ENCODE results near the gene RPL38. TPM values are rescaled to one million over a fixed set of nuclear protein-coding genes. Genes with fewer than 3 reads are reported as not detected.

Gene RPL38
- total RNA-seq, 1 donor from 2014 or later, result 747 TPM

DNA sequence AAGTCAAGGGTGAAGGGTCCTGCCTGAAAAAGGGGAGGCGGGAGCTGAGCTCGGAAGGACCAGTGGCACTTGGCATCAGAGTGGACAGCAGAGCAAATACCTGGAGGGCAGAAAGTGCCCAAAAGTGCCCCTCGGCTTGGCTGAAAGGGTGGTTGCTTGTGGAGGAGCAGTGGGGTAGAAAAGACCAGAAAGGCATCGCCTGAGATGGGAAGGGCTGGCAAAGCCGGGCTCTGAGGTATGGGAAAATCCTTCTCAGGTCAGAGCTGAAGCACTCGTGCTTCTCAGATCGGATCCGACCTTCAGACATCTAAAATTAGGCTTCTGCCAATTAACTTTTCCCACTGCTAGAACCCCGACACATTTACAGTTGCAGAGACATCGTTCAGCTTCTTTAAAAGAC, 1.5 kb upstream of the RPL38 start:
- ATAC-seq, result no peak
- peak; percentile 6 for DNase-seq (ENCODE audit: missing footprints)
- intact Hi-C loops (cut with DNase I), result no loop called here

DNA sequence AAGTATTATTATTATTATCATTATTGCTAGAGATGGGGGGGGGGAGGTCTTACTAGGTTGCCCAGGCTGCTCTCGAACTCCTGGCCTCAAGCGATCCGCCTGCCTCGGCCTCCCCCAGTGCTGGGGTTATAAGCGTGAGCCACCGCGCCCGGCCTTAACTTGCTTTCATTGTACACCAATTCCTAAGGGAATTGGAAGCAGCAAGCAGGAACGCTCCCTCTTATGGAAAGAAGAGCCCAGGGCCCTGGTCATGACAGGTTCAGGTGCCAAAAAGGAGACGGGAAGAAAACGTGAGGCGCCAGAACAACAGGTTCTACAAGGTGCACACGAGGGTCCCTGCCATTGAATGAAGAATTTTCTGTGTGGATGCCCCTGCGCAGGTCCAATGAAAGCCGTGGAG, 540 bp upstream of the RPL38 start:
- DNase-seq (ENCODE audit: missing footprints) (peak; percentile 73), ATAC-seq (no peak)
- intact Hi-C loops (cut with DNase I), result no loop called here

DNA sequence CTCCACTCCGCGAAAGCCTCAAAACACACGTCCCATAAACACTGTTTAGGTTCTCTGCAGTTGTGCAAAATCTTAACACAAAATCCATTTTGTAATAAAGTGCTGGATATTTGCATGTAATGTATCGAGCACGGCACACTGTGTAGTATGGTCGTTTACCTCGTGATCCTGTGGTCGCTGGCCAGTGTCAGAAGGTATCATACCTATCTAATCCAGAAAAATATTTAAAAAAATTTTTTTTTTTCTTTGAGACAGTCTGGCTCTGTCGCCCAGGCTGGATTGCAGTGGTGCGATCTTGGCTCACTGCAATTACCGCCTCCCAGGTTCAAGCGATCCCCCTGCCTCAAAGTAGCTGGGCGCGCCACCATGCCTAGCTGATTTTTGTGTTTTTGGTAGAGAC, 996 bp downstream of the RPL38 start:
- DNase-seq (ENCODE audit: missing footprints), result no peak
- no peak for ATAC-seq
- intact Hi-C loops (cut with DNase I), result no loop called here

DNA sequence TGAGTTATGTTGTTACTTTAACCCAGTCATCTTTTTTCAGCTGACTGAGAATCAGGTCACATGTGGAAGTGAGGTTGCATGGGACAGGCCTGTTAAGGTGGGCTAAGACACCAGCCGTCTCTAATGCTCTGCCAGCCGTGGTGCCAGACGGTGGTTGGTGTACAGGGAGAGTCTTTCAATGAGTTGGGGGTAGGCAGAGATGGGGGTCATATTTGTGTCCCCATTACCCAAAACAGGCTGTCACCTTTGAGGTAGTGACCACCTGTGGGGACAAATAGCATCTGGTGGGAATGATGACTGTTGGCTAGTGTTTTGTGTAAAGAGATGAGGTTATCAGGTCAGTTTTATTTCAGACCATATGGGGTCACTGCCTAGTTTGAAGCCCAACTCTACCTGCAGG, 1.8 kb downstream of the RPL38 start:
- DNase-seq (ENCODE audit: missing footprints) (no peak), ATAC-seq (no peak)

DNA sequence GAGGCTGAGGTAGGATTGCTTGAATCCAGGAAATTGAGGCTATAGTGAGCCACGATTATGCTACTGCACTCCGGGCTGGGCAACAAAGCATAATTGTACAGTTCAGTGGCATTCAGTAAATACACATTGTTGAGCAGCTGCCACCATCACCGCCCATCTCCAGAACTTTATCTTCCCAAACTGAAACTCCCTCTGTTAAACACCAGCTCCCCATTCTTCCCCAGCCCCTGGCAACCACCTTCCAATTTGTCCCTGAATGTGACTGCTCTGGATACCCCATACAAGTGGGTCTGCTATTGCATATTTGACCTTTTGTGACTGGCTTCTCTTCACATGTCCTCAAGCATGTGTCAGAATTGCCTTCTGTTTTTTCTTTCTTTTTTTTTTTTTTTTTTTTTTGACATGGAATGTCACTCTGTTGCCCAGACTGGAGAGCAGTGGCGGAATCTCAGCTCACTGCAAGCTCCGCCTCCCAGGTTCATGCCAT, 2.9 kb downstream of the RPL38 start:
- no peak for ATAC-seq
- intact Hi-C loops (cut with DNase I), result no loop called here
- DNase-seq (ENCODE audit: missing footprints), result peak; percentile 18

More for the DNA sequence above, 1.8 kb downstream of the RPL38 start:
- intact Hi-C loops (cut with DNase I), result no loop called here

DNA sequence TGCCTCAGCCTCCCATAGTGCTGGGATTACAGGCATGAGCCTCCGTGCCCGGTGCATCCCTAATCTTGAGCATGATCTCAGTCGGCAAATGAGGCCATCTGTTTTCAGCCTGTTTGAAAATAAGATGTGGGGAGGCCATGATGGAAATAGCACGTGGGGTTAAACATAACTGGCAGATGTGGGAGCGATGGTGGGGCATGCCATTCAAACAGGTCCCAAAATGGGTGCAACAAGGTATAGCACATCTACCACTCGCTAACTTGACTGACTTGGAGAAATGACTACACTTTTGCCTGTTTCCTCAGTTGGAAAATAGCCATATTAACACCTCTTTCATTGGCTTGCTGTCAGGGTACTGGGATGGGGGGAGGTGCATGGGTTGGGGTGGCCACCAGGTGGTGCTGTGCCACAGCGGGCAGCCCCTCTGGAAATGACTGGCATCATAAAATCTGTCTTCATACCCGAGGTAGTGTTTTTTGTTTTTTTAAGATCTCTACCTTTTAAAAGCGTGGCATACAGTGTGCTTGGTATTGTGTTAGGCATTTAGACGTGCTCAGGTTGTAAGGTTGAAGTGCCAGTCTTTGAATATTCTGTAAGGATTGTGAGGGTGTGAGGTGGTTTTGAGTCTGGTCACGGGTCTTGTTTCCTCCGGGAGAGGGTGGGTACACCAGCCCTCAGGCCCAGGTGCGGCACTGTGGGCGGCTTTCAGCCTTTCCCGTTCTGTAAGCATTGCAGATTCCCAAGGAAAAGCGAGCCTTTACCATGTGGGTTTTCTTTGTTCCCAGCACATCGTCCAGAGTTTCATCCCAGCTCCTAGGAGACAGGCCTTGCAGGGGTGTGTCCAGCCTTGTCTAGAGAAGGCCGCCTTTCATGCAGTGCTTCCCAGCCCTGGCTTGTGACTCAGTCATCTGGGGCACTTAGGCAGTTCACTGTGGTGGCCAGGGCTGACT, 7.0 kb downstream of the RPL38 start:
- ATAC-seq, result no peak
- intact Hi-C loops (cut with DNase I), result loop anchor here (5.0 kb wide), 4 partner anchors 142 to 247 kb away; partner anchors contain the start of genes GPR142 and GPRC5C

DNA sequence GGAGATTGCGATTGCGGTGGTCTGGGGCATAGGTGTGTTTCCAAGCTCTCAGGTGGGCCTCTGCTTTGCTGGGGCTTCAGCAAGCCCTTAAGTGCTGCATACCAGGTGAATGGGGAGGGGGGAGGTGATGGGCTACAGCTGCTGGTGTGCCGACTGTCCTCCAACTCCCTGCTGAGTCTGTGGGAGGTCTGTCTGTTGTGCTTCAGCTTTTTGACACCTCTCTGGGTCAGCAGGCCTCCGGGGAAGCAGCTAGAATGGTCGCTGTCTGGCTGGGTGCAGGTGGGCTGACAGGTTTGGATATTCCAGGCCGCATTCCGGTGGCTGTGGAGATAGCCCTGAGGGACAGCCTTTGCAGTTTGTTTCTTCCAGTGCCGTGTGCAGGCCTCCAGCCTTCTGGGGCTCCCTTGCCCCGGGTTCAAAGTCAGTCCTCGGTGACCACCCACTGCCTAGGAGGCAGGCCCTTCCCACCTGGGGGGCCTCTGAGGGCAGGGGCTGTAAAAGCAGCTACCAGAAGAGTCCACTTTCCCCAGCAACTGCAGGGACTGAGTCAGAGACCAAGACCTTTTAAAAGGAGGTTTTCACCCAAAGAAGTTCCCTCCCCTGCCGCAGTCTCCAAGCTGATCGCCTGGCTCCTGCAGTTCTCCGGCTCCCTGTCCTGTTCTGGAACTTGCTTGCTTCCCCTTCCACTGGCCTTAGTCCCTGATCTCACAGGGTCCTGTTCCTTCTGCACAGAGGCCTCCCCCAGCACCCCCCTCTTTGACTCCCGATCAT, 7.8 kb downstream of the RPL38 start:
- intact Hi-C loops (cut with DNase I), result loop anchor here (5.0 kb wide), 4 partner anchors 141 to 246 kb away; partner anchors contain the start of genes GPR142 and GPRC5C
- no peak for ATAC-seq
- DNase-seq (ENCODE audit: missing footprints), result peak; percentile 27

More for the DNA sequence above, 7.0 kb downstream of the RPL38 start:
- peak; percentile 84 for DNase-seq (ENCODE audit: missing footprints)

DNA sequence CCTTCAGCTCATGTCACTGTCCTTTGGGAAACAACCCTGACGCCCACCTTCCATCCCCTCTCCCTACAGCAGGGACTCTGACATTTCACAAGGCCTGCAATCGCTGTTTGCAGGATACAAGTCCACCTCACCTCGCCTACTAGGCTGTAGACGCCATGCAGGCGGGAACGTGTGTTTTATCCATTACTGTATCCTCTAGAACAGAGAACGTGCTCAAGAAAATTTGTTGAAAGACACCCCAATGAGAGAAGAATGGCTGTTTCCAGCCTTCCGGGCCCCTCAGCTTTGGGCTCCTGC, 8.4 kb downstream of the RPL38 start:
- no peak for DNase-seq (ENCODE audit: missing footprints)
- intact Hi-C loops (cut with DNase I), result loop anchor here (5.0 kb wide), 4 partner anchors 140 to 245 kb away; partner anchors contain the start of genes GPR142 and GPRC5C
- ATAC-seq, result no peak

DNA sequence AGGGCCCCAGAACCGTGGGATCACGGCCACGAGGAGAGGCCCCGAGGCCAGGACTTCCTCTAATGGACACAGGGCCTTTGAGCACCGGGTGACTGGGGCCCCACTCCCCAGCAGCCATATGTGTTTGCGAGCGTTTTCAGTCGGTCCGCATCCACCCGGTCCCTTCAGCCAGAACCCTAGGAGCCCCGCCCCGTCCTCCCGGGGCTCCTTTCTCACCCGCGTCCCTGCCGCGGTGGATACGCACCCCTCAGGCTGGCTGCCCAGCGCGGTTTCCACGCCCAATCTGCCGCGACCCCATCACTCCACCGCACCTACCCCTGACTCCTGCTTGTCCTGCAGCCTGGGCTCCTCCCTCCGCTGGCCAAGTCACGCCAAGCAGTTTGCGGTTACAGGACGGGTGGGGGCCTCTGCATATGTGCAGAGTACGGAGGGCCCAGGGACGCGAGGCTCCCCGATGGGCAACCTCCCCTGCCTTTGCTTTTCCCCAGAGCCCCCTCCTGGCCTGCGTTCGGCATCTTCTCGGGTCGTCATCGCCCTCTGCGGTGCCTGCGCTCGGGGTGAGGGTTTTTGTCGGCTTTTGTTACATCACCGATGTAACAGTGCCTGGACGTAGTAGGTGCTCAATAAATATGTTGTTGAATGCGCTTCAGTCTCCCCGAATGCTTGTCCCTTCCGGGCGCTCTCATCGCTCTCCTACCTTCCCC, 8.9 kb downstream of the RPL38 start:
- intact Hi-C loops (cut with DNase I), result loop anchor here (5.0 kb wide), 4 partner anchors 140 to 245 kb away; partner anchors contain the start of genes GPR142 and GPRC5C
- peak; percentile 74 for DNase-seq (ENCODE audit: missing footprints)
- ATAC-seq, result no peak

DNA sequence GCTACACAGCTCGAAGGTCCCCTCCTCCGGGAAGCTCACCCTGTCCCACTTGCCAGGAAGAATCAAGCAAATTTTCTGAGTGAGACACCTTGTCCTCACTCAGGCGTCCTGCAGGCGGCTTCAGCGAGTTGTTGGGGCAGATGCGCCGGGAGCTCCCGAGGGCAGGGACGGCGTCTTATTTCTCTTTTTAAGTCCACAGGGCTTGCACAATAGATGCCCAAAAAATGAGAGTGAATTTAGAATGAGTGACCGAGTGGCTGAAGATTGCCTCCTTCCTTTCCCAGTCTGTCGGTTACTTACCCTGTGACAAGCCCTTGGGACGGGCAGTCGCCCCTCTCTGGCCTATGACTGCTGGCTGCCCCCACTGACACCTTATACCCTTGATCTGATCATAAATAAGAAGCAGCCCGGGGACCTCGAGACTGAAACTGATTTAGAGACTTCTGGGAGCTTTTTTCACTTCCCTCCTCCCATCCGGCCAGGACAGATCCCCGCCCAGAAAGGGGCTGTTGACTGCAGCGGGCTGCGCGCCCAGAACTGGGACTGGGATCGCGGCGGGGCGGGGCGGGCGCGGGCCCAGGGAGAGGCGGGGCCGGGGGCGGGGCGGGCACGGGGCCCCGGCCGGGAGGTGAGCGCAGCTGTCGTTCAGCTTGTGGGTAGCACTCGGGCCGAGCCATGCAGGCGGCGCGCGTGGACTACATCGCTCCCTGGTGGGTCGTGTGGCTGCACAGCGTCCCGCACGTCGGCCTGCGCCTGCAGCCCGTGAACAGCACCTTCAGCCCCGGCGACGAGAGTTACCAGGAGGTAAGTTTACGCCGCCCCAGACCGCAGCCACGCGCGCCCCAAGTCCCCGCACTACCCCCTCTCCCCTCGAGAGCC, 9.7 kb downstream of the RPL38 start, which contains the start of gene TTYH2:
Gene TTYH2 (plus strand): TSS at position 659 of the 879 bp plus-strand sequence. CDS start 17 bp downstream, at position 676.
- intact Hi-C loops (cut with DNase I), result loop anchor here (1.0 to 5.0 kb wide), 5 partner anchors 83 to 244 kb away; partner anchors contain the start of genes GPR142 and GPRC5C
- ATAC-seq, result peak; percentile 89
- peak; percentile 93 for DNase-seq (ENCODE audit: missing footprints)

DNA sequence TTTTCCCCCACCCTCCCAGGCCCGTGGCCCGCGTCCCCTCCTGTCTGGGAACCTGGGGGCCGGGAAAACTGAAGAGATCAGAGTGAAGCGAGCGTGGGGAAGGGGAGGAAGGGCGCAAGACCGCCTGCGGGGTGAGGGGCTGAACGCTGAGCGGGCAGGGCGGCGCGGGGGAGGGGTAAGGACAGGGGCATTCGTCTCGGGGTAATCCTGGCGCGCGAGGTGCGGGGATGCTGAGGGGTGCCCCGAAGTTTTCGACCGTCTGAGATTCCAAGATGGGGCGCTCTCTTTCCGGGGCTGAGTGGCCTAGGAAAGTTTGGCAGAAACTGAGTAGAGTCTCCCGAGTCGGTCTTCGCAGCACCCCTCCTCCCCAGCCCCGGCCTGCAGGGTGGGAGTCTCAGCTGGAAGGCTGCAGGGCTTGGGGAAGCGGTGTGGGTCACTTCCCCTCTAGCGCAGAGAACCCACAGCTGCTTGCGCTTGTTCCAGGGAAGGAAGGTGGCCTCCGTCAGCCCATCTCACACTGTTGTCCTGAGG, 10.4 kb downstream of the RPL38 start:
- peak; percentile 9 for ATAC-seq
- intact Hi-C loops (cut with DNase I), result loop anchor here (1.0 to 5.0 kb wide), 6 partner anchors 29 to 243 kb away; partner anchors contain the start of genes GPR142 and GPRC5C
- peak; percentile 74 for DNase-seq (ENCODE audit: missing footprints)

DNA sequence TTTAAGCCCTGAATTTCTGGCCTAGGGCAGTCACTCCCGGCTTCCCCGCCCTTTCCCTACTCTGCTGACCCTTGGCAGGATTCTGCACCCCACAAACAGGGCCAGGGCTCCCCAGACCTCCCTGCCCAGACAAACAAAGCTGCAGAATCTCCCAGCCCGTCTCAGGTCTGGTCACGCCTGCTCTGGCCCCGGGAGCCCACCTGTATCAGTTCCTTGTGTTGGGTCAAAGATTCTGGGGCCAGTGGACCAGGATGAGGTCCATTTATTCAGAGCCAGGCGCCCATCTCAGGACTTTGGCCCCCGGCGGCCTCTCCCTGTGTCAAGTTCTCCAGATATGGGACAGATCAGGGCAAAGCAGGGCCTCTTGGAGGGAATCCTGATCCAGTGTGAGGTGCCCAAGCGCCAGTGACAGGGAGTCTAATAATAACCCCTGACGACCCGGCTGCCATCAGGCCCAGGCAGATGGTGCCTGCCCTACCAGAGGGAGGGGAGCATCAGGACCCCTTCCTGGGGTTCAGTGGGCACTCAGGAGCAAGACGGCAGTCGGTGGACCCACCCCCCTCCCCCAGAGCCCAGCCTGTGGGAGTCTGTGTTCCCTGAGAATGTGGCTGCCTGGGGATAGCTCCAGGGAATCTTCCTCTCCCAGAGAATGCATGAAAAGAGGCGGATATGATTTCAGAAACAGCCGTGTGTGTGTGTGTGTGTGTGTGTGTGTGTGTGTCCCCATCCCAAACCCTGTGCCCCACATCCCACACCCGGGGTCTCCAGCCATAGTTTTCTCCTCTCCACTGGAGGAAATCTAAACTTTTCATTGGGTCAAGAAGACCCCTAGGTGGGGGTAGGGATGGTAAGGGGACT, 11.2 kb downstream of the RPL38 start:
- peak; percentile 49 for ATAC-seq
- intact Hi-C loops (cut with DNase I), result loop anchor here (2.0 to 5.0 kb wide), 5 partner anchors 28 to 243 kb away; partner anchors contain the start of genes GPR142 and GPRC5C
- peak; percentile 75 for DNase-seq (ENCODE audit: missing footprints)

DNA sequence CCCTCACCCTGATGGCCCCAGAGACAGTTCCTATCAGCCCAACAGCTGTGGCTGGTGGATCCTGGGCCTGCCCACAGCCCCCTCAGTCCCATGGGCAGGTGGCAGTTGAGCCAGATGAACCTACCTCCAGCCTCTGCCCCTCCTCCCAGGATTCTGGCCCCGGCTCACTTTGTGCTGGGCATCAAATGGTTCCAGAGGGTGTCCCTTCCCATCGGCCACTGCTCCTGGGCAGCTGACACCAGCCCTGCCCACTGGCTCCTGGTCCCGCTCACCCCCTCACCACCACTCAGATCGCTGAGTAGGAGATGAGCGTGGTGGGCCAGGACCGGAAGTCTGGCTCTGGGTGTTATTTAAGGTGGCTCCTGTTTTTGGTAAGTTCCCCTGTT, 11.9 kb downstream of the RPL38 start:
- intact Hi-C loops (cut with DNase I), result loop anchor here (2.0 kb wide), 1 partner anchor 27 kb away; no protein-coding TSS in a partner anchor
- ATAC-seq (peak; percentile 17), DNase-seq (ENCODE audit: missing footprints) (peak; percentile 39)

DNA sequence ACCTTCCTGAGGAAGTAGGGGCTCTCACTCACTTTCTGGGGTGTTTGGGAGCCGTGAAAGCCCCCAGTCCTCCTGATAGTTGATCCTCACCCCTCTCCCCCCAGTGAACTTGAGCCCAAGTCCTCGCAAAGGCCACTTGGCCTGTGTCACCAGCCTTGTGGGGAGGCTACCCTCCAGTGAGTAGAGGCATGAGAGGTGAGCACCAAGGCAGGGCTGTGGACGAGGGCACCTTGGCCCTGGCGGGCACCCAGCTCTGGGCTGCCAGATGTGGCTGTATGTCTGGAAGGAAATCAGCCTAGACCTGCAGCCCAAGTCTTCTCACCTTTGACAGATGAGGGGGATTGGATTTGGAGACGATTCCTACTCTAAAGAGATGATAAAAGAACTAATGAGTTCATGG, 13.0 kb downstream of the RPL38 start:
- ATAC-seq (no peak), DNase-seq (ENCODE audit: missing footprints) (peak; percentile 58)
- intact Hi-C loops (cut with DNase I), result no loop called here

DNA sequence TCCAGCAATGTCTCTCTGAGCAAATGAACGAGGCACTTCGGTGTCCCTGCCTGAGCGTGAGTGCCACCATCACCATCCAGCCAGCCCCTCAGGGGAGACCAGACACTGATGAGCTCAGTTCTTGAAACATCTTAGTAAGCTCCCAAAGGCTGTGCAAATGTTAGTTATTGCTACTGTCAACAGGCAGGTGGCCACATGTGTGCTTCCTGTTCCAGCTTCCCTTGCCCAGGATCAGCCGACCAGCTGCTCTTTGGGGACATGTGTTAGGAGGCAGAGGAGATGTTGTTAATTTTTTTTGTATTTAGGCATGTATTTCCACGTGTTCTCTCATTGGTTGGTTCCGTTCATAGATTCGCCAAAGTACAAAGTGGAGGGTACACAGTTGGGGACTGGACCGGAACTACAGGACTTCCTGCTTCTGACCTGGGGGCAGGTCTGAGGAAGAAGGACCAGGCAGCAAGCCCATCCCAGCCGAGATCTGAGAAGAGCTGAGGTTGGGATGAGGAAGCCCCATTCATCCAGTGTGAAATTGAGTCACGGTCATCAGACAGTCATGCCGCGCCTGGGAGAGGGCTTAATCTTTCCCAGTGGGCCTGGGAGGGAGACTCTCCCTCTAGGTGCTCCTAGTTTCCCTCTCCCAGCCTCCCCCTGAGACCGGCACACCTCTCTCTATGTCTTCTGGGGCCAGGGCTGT, 13.7 kb downstream of the RPL38 start:
- no peak for ATAC-seq
- intact Hi-C loops (cut with DNase I), result no loop called here
- DNase-seq (ENCODE audit: missing footprints), result peak; percentile 45

DNA sequence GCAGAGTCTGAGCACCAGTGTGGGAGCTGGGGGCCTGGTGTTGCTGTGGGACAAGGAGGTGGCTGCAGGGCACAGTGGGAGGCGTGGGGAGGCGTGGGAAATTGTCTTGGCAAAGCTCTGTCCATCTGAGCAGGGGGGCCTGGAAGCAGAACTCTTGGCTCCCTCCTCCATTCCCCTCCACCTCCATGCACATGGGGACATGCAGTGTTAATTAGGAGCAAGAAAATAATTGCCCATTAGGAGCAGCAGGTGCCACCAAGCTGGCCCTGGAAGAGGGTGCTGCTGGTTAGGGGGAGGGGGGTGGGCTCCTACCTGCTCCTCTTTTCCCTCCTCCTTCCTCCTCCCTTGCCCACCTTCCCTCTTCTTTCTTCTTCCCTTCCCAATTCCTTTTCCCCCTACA, 14.4 kb downstream of the RPL38 start:
- DNase-seq (ENCODE audit: missing footprints) (peak; percentile 44), ATAC-seq (no peak)
- intact Hi-C loops (cut with DNase I), result no loop called here
